GM12874 (cell line): ENCODE results near the gene QKI.

ENCODE experiments used
- CTCF ChIP-seq: IDR thresholded peaks from 2 replicates; pipeline ENCODE4 v1.5.1; 2011; ENCODE audit warnings: low read depth, mild to moderate bottlenecking, control low read depth, low read length, moderate library complexity; ENCODE audit not compliant: insufficient read depth

QKI gene

GRCh38 chr6:163599136-163599535, 184.6 kb downstream of the QKI start:
- TF ChIP-seq CTCF, result no peak

GRCh38 chr6:163599684-163600083, 185.2 kb downstream of the QKI start:
- no peak for TF ChIP-seq CTCF

GRCh38 chr6:163600331-163600730, 185.8 kb downstream of the QKI start:
- TF ChIP-seq CTCF, result no peak

- TF ChIP-seq CTCF, result no peak
These were observed 186.3 kb downstream of the QKI start for GRCh38 chr6:163600781-163601180.

- TF ChIP-seq CTCF, result no peak
These were observed 188.3 kb downstream of the QKI start for GRCh38 chr6:163602851-163603250.

GRCh38 chr6:163603395-163603794, 188.9 kb downstream of the QKI start:
- TF ChIP-seq CTCF, result no peak

GRCh38 chr6:163605385-163606097, 191.0 kb downstream of the QKI start:
- TF ChIP-seq CTCF, result no peak
